NCI-H345 treated with DMSO at 0.1 percent for 48 hours (cell line): ENCODE measurements around the gene TGM4.

Experiments used
- DNase-seq: peaks from one replicate; lab custom pipeline; 2025; ENCODE audit not compliant: unreplicated experiment; lab: John Stamatoyannopoulos, UW

The TGM4 gene

GRCh38 chr3:44877333-44877732, 2.9 kb downstream of the TGM4 start:
- no peak for DNase-seq

GRCh38 chr3:44880284-44880683, 5.9 kb downstream of the TGM4 start:
- no peak for DNase-seq

- DNase-seq: no peak
These were observed 9.0 kb downstream of the TGM4 start for GRCh38 chr3:44883213-44883955.

- DNase-seq: peak; percentile 23
These were observed 9.6 kb downstream of the TGM4 start for GRCh38 chr3:44883999-44884431.

GRCh38 chr3:44885618-44886017, 11.2 kb downstream of the TGM4 start:
- no peak for DNase-seq

GRCh38 chr3:44886561-44886960, 12.2 kb downstream of the TGM4 start:
- DNase-seq: no peak

GRCh38 chr3:44887101-44887500, 12.7 kb downstream of the TGM4 start:
- no peak for DNase-seq

- DNase-seq: no peak
These were observed 15.8 kb downstream of the TGM4 start for GRCh38 chr3:44890258-44890657.

- no peak for DNase-seq
These were observed 16.4 kb downstream of the TGM4 start for GRCh38 chr3:44890852-44891251.

- DNase-seq: no peak
These were observed 18.3 kb downstream of the TGM4 start for GRCh38 chr3:44892689-44893088.

- DNase-seq: no peak
These were observed 18.7 kb downstream of the TGM4 start for GRCh38 chr3:44893097-44893496.

- no peak for DNase-seq
These were observed 20.1 kb downstream of the TGM4 start for GRCh38 chr3:44894485-44894884.

- DNase-seq: no peak
These were observed 22.0 kb downstream of the TGM4 start for GRCh38 chr3:44896440-44896839.

- DNase-seq: no peak
These were observed 25.4 kb downstream of the TGM4 start for GRCh38 chr3:44899683-44900367.

- no peak for DNase-seq
These were observed 28.2 kb downstream of the TGM4 start for GRCh38 chr3:44902628-44903027.

- no peak for DNase-seq
These were observed 28.9 kb downstream of the TGM4 start for GRCh38 chr3:44903314-44903713.

- no peak for DNase-seq
These were observed 29.3 kb downstream of the TGM4 start for GRCh38 chr3:44903751-44904150.

- DNase-seq: no peak
These were observed 31.2 kb downstream of the TGM4 start for GRCh38 chr3:44905446-44906157.

GRCh38 chr3:44906997-44907396, 32.6 kb downstream of the TGM4 start:
- DNase-seq: no peak

GRCh38 chr3:44907612-44908011, 33.2 kb downstream of the TGM4 start:
- DNase-seq: no peak

- no peak for DNase-seq
These were observed 34.7 kb downstream of the TGM4 start for GRCh38 chr3:44909063-44909462.

GRCh38 chr3:44910693-44911092, 36.3 kb downstream of the TGM4 start:
- no peak for DNase-seq
